D721Med (cell line): Measurements from ENCODE around the gene SPSB1.

ENCODE experiments used
- DNase-seq: peaks from one replicate; pipeline ENCODE4 v3.0.0; 2011; ENCODE audit warnings: low spot score; ENCODE audit not compliant: insufficient read length
- FAIRE-seq: peaks from 2 replicates; lab custom pipeline; 2011; peaks lifted over from hg19 to GRCh38; lab: Jason Lieb, UNC
- TF ChIP-seq, protein P1 (sequence below): IDR thresholded peaks from 2 replicates; pipeline ENCODE4 v1.5.1; 2012; ENCODE audit warnings: mild to moderate bottlenecking, control low read depth; ENCODE audit not compliant: insufficient read depth; ENCODE audit errors: missing control alignments

Gene SPSB1

DNA sequence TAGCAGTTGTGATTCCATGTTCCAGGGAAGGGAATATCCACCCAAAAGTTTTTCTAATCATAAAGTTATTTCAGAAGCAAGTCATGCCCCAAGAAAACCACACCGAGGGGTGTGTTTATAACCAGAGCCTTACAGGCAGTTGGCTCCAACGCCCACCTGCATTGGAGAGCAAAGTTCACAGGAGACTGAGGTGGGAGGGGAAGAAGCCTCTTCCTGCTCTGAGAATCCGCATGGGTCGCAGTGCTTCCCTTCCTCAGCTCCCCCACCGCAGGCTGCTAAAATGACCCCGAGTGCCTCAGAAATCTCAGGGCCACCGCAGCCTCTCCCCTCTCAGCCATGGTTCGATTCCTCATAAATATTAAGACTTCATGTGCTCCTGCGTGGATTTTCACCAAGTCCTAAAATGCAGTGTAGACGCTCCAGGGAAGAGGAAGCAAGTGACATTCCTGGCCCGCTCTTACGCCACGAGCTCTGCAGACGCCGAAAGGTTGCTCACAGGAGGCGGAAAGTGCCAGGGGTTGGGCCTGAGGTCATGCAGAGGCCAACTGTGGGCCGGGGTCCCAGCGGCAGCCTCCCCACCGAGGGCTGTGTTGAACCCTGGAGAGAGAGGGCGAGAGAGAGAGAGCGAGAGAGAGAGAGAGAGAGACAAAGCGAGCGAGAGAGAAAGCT lies 13.4 kb upstream of the SPSB1 start:
- TF ChIP-seq, protein P1, sequence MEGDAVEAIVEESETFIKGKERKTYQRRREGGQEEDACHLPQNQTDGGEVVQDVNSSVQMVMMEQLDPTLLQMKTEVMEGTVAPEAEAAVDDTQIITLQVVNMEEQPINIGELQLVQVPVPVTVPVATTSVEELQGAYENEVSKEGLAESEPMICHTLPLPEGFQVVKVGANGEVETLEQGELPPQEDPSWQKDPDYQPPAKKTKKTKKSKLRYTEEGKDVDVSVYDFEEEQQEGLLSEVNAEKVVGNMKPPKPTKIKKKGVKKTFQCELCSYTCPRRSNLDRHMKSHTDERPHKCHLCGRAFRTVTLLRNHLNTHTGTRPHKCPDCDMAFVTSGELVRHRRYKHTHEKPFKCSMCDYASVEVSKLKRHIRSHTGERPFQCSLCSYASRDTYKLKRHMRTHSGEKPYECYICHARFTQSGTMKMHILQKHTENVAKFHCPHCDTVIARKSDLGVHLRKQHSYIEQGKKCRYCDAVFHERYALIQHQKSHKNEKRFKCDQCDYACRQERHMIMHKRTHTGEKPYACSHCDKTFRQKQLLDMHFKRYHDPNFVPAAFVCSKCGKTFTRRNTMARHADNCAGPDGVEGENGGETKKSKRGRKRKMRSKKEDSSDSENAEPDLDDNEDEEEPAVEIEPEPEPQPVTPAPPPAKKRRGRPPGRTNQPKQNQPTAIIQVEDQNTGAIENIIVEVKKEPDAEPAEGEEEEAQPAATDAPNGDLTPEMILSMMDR = no peak
- no peak for DNase-seq
- no peak for FAIRE-seq

DNA sequence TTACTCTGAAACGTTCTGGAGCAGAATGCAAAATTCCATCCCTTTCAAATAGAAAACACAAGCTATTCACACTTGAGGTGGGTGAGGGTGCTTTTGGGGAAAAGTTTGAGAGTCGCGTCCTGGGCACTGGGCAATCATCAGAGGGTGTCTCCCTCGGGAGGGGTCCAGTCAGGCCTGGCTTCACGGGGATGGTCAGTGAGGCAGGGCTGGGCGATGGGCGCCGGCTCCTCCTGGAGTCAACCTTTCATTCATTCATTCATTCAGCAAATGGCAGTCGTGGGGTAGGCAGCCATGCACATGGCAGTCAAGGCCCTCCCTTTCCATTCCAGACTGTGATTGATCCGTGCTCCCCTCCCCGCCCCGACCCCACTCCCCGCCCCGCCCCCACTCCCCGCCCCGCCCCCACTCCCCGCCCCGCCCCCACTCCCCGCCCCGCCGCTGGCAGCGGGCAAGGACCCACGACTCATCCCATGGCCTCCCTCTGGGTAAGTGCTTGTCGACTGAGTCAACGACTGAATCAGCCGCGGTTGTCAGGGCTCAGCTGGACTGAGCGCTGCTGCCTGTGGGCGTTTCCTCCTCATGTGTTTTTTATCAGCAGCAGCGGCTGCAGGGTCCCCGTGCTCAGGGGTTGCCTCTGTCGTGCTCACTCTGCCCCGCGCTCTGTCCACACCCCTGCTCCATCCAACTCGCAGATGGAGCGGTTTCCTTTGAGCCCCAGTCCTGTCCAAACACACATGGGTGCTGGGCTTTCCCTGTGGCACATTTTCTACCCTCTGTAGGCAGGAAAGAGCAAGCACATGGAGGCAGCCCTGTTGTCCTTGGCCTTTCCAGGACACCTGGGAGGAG lies 12.5 kb upstream of the SPSB1 start:
- DNase-seq = no peak
- no peak for FAIRE-seq
- TF ChIP-seq, protein P1 = no peak

DNA sequence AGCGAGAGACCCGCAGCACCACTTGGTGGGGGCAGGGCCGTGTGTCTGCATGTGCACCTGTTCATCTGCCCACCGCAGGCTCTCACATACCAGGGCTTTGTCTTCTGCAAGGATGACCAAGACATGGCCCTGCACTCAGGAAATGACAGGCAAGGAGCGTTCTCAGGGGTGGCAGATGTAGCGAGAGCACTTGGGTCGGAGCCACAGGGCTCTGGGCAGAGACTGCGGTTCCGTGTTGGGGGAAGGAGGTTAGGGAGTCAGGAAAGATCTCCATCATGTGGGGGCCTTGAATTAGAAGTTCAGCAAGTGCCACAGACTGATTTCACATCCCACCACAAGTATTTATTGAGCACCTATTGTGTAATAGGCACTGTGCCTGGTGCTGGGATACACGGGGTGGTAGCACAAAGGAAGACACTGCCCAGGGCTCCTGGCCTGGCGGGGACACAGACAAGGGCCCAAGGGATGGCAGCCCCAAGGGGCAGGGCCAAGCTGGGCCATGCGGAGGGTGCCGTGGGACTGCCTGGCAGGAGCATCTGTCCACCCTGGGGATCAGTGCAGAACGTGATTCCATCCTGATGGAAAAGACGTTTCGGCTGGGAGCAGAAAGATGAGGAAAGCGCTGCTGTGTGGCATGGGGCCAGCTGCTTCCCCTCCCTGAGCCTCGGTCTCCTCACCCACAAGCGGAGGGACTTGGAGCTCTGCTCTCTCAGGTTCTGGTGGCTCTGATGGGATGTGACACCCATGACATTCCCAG lies 11.4 kb upstream of the SPSB1 start:
- TF ChIP-seq, protein P1 = no peak
- no peak for FAIRE-seq
- DNase-seq = no peak

DNA sequence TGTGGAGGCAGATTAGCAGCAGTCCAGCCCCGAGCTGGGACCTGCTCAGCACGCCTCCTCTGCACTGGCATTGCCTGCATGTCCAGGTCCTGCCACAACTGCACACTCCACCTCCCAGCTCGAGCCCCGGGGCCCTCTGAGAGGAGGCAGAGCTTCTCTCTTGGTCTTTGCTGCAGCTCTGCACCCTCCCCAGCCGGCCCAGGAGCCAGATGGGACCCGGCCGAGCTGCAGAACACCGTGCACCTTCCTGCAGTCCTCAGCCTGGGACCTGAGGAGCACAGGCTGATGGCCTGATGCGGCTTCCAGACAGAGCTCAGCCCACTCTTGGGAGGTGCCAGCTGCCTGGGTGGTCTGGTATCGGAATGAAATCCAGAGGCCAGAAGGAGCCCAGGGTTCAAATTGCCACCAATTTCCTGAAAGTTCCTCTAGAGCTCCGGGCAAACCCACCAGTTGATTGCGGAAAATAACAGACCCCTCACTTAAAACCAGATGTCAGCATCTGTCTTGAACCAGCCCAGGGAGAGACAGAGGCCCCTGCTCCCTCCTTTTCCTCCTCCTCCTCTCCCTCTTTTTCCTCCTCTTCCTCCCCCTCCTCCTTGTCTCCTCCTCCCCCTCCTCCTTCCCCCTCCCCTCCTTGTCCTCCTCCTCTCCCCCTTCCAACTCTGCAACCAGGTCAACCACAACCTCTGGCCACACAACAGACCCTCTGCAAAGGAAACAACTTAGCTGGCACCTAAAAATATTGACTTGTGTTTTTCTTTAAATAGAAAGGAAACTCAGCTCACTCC lies 10.6 kb upstream of the SPSB1 start:
- no peak for DNase-seq

GRCh38 chr1:9282696-9282955 lies 10.1 kb upstream of the SPSB1 start:
- TF ChIP-seq, protein P1 = no peak
- no peak for DNase-seq
- FAIRE-seq = no peak

More for the DNA sequence above, 10.6 kb upstream of the SPSB1 start:
- FAIRE-seq = no peak
- TF ChIP-seq, protein P1 = no peak

DNA sequence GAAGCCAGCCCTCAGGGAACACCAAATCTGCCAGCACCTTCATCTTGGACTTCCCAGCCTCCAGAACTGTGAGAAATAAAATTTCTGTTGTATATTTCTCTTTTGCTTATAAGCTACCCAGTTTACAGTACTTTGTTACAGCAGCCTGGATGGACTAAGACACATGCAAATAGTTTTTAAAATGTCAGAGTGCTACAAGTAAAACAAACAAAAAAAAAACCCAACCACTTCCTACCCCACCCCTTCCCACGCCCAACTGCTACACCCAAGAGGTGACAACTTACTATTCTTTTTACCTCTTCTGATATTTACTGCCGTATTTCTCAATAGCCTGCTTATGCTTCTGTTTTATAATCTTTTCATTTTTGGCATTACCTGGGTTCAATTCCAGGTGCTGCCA lies 8.6 kb upstream of the SPSB1 start:
- FAIRE-seq = no peak
- DNase-seq = no peak
- TF ChIP-seq, protein P1 = no peak
